ENCODE results near the gene CDH22.

The CDH22 gene

GRCh38 chr20:46317685-46318177 lies 9.4 kb upstream of the CDH22 start:
- DNase-seq, result no peak

DNA sequence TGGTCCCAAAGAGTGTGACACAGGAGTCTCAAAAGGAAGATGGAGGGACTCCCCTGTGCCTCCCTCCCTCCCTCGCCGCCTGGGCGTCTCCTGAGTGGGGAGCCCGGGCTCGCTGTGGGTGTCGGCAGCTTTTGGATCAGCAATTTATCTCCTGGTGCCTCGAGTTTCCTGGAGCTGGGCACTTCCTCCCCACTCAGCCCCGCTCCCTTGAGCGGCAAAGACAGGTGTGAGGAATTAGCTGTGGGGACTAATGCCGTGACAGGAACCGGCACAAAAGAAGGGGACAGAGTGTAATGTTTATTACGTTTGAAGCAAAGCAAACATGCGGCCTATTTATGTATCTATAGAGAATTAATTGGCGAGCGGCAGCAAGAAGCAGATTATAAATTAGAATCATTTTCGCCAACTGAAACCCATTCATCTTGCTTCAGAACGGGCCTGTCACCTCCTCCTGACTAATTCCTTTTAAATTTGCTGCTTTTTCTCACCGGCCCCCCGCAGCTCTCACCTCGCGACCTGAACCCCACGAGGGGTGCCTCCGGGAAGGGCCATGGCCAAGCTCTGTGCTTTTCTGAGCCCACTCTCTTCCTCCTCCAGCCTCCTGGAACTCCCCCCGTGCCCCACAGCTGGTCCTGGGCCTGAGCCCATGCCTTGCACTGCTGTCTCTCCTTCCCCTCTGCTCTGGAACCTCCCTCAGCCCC lies 8.8 kb upstream of the CDH22 start:
- no peak for DNase-seq

GRCh38 chr20:46315311-46315710 lies 7.0 kb upstream of the CDH22 start:
- DNase-seq, result no peak

- DNase-seq, result no peak
These were observed 4.9 kb upstream of the CDH22 start for GRCh38 chr20:46312945-46313861.

DNA sequence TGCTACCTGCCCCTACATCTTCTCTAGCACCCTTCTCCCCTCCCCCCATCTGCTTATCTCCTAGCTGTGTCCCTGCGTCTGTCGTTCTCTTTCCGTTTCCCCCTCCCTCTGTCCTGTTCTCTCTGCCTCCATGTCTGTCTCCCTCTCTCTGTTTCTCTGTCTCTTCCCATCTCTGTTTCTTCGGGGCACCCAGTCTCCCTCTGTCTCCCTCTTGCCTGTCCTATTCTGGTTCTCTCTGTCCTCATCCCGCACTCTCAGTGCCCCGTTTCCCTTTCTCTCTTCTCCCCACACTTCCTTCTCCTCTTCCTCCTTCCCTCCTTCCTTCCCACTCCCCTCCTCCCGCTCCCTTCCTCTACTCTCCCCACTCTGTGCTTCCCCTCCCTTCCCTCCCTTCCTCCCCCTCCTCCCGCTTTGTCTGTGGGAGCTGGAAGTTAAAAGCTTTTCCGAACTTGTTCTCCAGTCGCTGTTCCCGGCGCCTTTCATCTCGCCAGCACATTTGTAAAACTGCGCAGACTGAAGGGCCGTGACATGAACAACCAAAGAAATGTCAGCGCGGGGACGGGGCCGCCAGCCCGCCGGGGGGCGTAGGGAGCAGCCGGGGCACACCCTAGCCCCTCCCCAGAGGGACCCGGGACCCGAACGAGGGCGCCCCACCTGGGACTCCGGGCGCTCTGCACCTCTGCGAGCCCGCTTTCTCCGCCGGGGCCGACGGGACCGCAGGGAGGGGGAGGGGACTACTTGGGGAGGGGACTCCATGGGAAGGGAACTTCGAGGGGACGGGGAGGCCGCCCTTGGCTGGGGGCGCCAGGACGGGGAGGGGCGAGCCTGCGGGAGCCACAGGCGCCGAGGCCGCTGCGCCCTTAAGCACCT lies 4.0 kb upstream of the CDH22 start:
- peak; percentile 89 to 92 for DNase-seq

- no peak for DNase-seq
These were observed 3.4 kb upstream of the CDH22 start for GRCh38 chr20:46311719-46312074.

DNA sequence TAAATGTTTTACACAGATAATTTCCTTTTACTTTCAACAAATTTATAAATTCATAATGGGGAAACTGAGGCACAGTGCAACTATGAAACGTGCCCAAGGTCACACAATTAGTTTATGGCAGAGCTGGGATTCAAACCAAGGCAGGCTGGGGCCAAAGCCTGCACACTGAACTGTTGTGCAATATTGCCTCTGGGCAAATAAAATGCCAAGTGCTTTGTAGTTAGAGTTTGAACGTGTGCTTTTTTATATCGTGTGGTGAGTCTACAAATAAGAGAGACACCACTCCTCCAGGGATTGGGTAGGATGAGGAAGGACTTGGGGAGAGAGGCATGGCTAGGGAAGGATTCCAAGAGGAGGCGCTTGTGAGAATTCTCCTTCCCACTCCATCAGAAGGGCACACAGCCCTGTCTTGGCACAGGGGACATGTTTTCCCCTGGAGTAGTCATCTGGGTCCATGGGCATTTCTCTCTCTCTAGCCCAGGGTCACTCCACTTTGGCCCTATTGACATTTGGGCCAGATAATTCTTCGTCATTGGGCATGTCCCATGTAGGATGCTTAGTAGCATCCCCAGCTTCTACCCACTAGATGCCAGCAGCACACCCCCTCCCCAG lies 2.8 kb upstream of the CDH22 start:
- DNase-seq, result no peak

- DNase-seq, result no peak
These were observed 1.6 kb upstream of the CDH22 start for GRCh38 chr20:46309945-46310344.

DNA sequence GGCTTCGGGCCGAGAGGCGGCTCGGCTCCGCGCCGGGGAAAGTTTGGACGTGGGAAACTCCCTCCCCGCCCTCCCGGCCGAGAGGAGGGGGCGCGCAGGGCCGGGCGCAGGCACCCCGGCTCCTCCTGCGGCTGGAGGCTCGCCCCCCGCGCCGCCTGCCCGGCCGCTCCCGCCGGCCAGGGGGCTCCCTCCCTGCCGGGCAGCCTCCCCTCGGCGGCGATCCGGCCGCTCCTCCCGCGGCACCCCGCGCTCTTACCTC lies 370 bp downstream of the CDH22 start:
- no peak for DNase-seq

- peak; percentile 39 to 62 for DNase-seq
These were observed 929 bp downstream of the CDH22 start for GRCh38 chr20:46307139-46307998.

- DNase-seq, result no peak
These were observed 1.6 kb downstream of the CDH22 start for GRCh38 chr20:46306743-46307138.

- DNase-seq, result no peak
These were observed 2.3 kb downstream of the CDH22 start for GRCh38 chr20:46305973-46306360.

- DNase-seq, result no peak
These were observed 2.8 kb downstream of the CDH22 start for GRCh38 chr20:46305331-46305972.

GRCh38 chr20:46304852-46305251 lies 3.4 kb downstream of the CDH22 start:
- no peak for DNase-seq

GRCh38 chr20:46304361-46304760 lies 3.9 kb downstream of the CDH22 start:
- DNase-seq, result no peak

- no peak for DNase-seq
These were observed 4.9 kb downstream of the CDH22 start for GRCh38 chr20:46303176-46303956.

DNA sequence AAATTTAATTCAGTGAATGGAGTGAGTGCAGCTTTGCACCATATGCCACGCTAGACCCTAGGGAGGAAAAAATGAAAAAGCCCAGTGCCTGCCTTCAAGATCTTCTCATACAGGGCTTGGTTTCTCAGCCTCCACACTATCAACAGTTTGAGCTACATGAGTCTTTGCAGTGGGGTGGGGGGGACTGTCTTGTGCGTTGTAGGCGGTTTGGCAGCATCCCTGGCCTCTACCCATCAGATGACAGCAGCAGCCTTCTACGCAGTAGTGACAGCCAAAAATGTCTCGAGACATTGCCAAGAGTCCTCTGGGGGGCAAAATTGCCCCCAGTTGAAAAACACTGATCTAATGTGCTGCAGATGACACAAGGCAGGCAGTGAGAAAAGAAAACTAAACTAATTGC lies 6.2 kb downstream of the CDH22 start:
- DNase-seq, result no peak

- no peak for DNase-seq
These were observed 8.0 kb downstream of the CDH22 start for GRCh38 chr20:46300281-46300680.

GRCh38 chr20:46299078-46299477 lies 9.2 kb downstream of the CDH22 start:
- no peak for DNase-seq

GRCh38 chr20:46298374-46298773 lies 9.9 kb downstream of the CDH22 start:
- no peak for DNase-seq
